Measurements from ENCODE around the gene NR2F1. TPM values are rescaled to one million over a fixed set of nuclear protein-coding genes. Genes with fewer than 3 reads are reported as not detected.

Gene NR2F1
- total and polyA plus RNA-seq, 2 donors (not counting 3 experiments of a cell fraction or from before 2014, with no cell fraction given), result 21.5 to 38.7 TPM

DNA sequence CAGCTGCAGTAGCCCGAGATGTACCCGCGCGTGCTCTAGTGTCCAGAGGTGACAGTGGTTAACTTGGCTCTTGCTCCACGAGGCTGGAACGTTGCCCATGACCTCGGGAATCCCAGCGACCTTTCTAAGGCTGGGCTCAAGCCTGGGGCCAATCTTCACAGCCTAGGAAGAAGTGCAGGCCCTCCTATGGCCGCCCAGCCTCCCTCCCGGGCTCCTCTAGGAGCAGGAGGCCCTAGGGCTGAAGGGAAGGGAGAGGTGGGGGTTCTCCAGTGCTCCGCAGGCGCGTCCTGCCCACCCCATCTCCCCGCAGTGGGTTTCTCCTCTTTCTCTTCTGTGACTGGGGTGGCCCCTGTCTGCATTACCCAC, 13.3 kb downstream of the NR2F1 start:
- no peak for TF ChIP-seq MYC (IDR thresholded peaks at IDR 0.05; ENCODE audit: low read depth, low read length)
- no peak for TF ChIP-seq GATA2 (IDR thresholded peaks at IDR 0.05; ENCODE audit: insufficient read depth, insufficient read length, low read depth, low read length)
- TF ChIP-seq EZH2 (IDR thresholded peaks at IDR 0.05; ENCODE audit: borderline replicate concordance, low read depth, low read length, severe bottlenecking), result no peak
- TF ChIP-seq FOS (IDR thresholded peaks at IDR 0.05; ENCODE audit: borderline replicate concordance, insufficient read depth, low read length), result no peak
- TF ChIP-seq, protein P1, sequence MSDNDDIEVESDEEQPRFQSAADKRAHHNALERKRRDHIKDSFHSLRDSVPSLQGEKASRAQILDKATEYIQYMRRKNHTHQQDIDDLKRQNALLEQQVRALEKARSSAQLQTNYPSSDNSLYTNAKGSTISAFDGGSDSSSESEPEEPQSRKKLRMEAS (IDR thresholded peaks at IDR 0.05; ENCODE audit: insufficient read depth, insufficient read length), result no peak
- no peak for TF ChIP-seq JUN (IDR thresholded peaks at IDR 0.05; ENCODE audit: borderline replicate concordance, insufficient read depth, insufficient read length, low read depth)
- TF ChIP-seq POLR2AphosphoS5 (IDR thresholded peaks at IDR 0.05; ENCODE audit: insufficient read depth, low read depth, low read length), result no peak
- TF ChIP-seq, protein P2, sequence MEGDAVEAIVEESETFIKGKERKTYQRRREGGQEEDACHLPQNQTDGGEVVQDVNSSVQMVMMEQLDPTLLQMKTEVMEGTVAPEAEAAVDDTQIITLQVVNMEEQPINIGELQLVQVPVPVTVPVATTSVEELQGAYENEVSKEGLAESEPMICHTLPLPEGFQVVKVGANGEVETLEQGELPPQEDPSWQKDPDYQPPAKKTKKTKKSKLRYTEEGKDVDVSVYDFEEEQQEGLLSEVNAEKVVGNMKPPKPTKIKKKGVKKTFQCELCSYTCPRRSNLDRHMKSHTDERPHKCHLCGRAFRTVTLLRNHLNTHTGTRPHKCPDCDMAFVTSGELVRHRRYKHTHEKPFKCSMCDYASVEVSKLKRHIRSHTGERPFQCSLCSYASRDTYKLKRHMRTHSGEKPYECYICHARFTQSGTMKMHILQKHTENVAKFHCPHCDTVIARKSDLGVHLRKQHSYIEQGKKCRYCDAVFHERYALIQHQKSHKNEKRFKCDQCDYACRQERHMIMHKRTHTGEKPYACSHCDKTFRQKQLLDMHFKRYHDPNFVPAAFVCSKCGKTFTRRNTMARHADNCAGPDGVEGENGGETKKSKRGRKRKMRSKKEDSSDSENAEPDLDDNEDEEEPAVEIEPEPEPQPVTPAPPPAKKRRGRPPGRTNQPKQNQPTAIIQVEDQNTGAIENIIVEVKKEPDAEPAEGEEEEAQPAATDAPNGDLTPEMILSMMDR (IDR thresholded peaks at IDR 0.05; ENCODE audit: extremely low read depth in 1 of 2, insufficient read depth in 1 of 2, low read depth in 1 of 2, low read length in 2 of 2), result no peak
- TF ChIP-seq POLR2A (IDR thresholded peaks at IDR 0.05; ENCODE audit: low read depth, low read length), result no peak
- no peaks in the 10 kb centered on the region for H3K4me1 ChIP-seq (ENCODE audit: control insufficient read depth, extremely low read depth, insufficient read depth, low read length)
- intact Hi-C loops (cut with micrococcal nuclease) (no loop called here), dilution Hi-C loops (cut with MboI; ENCODE audit: extremely low pct_ligation_motif_present, low sequenced_read_pairs) (no loop called here)
- no peak overlapping the region for H3K9ac ChIP-seq (replicated peaks; ENCODE audit: extremely low read depth, insufficient read depth, low read length)
- ChIA-PET CTCF (interaction anchor here (5.8 kb wide), 1 partner anchor 205 kb away, joined by 25 read pairs; no protein-coding TSS in a partner anchor), POLR2A (no interaction called here)
- H3K4me3 ChIP-seq (replicated peaks in 1 of 3; ENCODE audit: insufficient read depth in 1 of 3, low read depth in 1 of 3, low read length in 3 of 3), result no peak overlapping the region
- peaks cover 11% of the 10 kb centered on the region for H3K79me2 ChIP-seq (ENCODE audit: control insufficient read depth, insufficient read depth, low read length)
- no TSS peak for BruUV-seq (replicated peaks)
- no peaks in the 10 kb centered on the region for H4K20me1 ChIP-seq (replicated peaks; ENCODE audit: control insufficient read depth, extremely low read depth, insufficient read depth, low read length)
- no peak overlapping the region for H3K4me2 ChIP-seq (ENCODE audit: insufficient read depth, low read length)
- no peaks in the 10 kb centered on the region for H3K9me3 ChIP-seq (replicated peaks; ENCODE audit: control insufficient read depth, insufficient read depth, low read length)
- no peaks in the 10 kb centered on the region for H3K9me1 ChIP-seq (replicated peaks; ENCODE audit: control insufficient read depth, extremely low read depth, insufficient read depth, low read length)
- FAIRE-seq, result no peak
- peaks cover 0 to 6% of the 10 kb centered on the region in 2 experiments for H3K36me3 ChIP-seq (ENCODE audit: control insufficient read depth in 2 of 2, extremely low read depth in 1 of 2, insufficient read depth in 2 of 2, low read length in 2 of 2)
- H3K27ac ChIP-seq (ENCODE audit: insufficient read depth, low read depth, low read length), result no peak overlapping the region
- peaks cover 15 to 19% of the 10 kb centered on the region in 2 experiments for H3K27me3 ChIP-seq (ENCODE audit: control insufficient read depth in 2 of 2, insufficient read depth in 2 of 2, low read length in 2 of 2)
- H2AFZ ChIP-seq (ENCODE audit: low read depth, low read length), result no peak overlapping the region
- DNase-seq (ENCODE audit: low read depth, low spot score), result no peak
